IPS-NIHi7 (cell line): Measurements from ENCODE around the gene ANXA5.
"Not testable (repeated sequence)": the region's sequence is repeated elsewhere in the genome, so short reads cannot be mapped to it uniquely, and the experiment has no call there.

Source experiments
- DNase-seq: peaks from one replicate; pipeline ENCODE4 v3.0.0; 2012; ENCODE audit warnings: mixed read lengths; ENCODE audit errors: extremely low spot score

The ANXA5 gene

GRCh38 chr4:121696581-121697461, at the start of gene ANXA5:
TSS of gene ANXA5 (minus strand) at chr4:121696980. CDS start at chr4:121696589, 391 bp downstream.
- peak; percentile 83 for DNase-seq

GRCh38 chr4:121742794-121743193, 46.0 kb upstream of the ANXA5 start:
- peak; percentile 27 for DNase-seq

- no peak for DNase-seq
These were observed 45.0 kb upstream of the ANXA5 start for GRCh38 chr4:121741751-121742150.

- peak; percentile 39 for DNase-seq
These were observed 44.1 kb upstream of the ANXA5 start for GRCh38 chr4:121740796-121741409.

- DNase-seq = no peak
These were observed 42.8 kb upstream of the ANXA5 start for GRCh38 chr4:121739575-121739974.

- no peak for DNase-seq
These were observed 42.2 kb upstream of the ANXA5 start for GRCh38 chr4:121738780-121739535.

- no peak for DNase-seq
These were observed 41.2 kb upstream of the ANXA5 start for GRCh38 chr4:121737846-121738554.

- peak; percentile 43 for DNase-seq
These were observed 40.1 kb upstream of the ANXA5 start for GRCh38 chr4:121736735-121737351.

- DNase-seq = no peak
These were observed 37.8 kb upstream of the ANXA5 start for GRCh38 chr4:121734571-121734970.

- no peak for DNase-seq
These were observed 37.2 kb upstream of the ANXA5 start for GRCh38 chr4:121733942-121734341.

- not testable (repeated sequence) for DNase-seq
These were observed 33.0 kb upstream of the ANXA5 start for GRCh38 chr4:121729753-121730152.

GRCh38 chr4:121728798-121729226, 32.0 kb upstream of the ANXA5 start:
- DNase-seq = no peak

- no peak for DNase-seq
These were observed 31.3 kb upstream of the ANXA5 start for GRCh38 chr4:121728066-121728465.

GRCh38 chr4:121726642-121727268, 30.0 kb upstream of the ANXA5 start:
- DNase-seq = peak; percentile 69

GRCh38 chr4:121724671-121725070, 27.9 kb upstream of the ANXA5 start:
- no peak for DNase-seq

GRCh38 chr4:121721700-121722099, 24.9 kb upstream of the ANXA5 start:
- no peak for DNase-seq

- DNase-seq = no peak
These were observed 23.3 kb upstream of the ANXA5 start for GRCh38 chr4:121720109-121720508.

GRCh38 chr4:121717680-121718237, 21.0 kb upstream of the ANXA5 start:
- no peak for DNase-seq

- DNase-seq = no peak
These were observed 17.8 kb upstream of the ANXA5 start for GRCh38 chr4:121714548-121714947.

GRCh38 chr4:121712783-121713182, 16.0 kb upstream of the ANXA5 start:
- DNase-seq = no peak
